Activated T-helper 2 cell treated with anti-CD3 and anti-CD28 coated beads, Interferon-gamma antibody, Interleukin-2, Interleukin-4, amounts not matched to agents 10 μg/mL and 5 μg/mL and 100 μg/mL, durations not matched to agents 14 hours and 24 hours and 36 hours (primary cell): ENCODE measurements around the gene IQCN. TPM values are rescaled to one million over a fixed set of nuclear protein-coding genes. Genes with fewer than 3 reads are reported as not detected.

ENCODE experiments used
- DNase-seq: peaks from one replicate; pipeline ENCODE4 v3.0.0; 2021; ENCODE audit warnings: low spot score
- H3K27ac Mint-ChIP-seq: one replicate; pipeline ENCODE4 v1.8.0; 2021; ENCODE audit warnings: mixed read lengths
- H3K27me3 Mint-ChIP-seq: one replicate; pipeline ENCODE4 v1.8.0; 2021; ENCODE audit warnings: low read depth, mixed read lengths
- H3K36me3 Mint-ChIP-seq: one replicate; pipeline ENCODE4 v1.8.0; 2021; ENCODE audit warnings: low read depth, mixed read lengths
- H3K4me1 Mint-ChIP-seq: one replicate; pipeline ENCODE4 v1.8.0; 2021; ENCODE audit warnings: low read depth, mixed read lengths
- H3K4me3 Mint-ChIP-seq: one replicate; pipeline ENCODE4 v1.8.0; 2021; ENCODE audit warnings: low read depth, mild to moderate bottlenecking, moderate library complexity, mixed read lengths
- H3K9me3 Mint-ChIP-seq: one replicate; pipeline ENCODE4 v1.8.0; 2021; ENCODE audit warnings: mixed read lengths
- intact Hi-C: fragments of 100-400 bp; cut with micrococcal nuclease; formaldehyde crosslinking; loops from one replicate; pipeline ENCODE4 v1.15.1; 2023
- total RNA-seq: library from RNA; stranded (reverse); gene quantifications from 2 replicates; pipeline ENCODE4 v1.2.3, GENCODE V29; 2022

IQCN gene
- total RNA-seq, 1 donor from 2014 or later: 3.3 TPM

GRCh38 chr19:18289471-18290301 is 15.4 kb upstream of the IQCN start:
- Mint-ChIP-seq H3K4me1 (peaks cover 60% of the 10 kb centered on the region), H3K27ac (peak overlapping the region; percentile 99)

GRCh38 chr19:18287836-18288772 is 13.9 kb upstream of the IQCN start:
- Mint-ChIP-seq H3K36me3 (peaks cover 18% of the 10 kb centered on the region), H3K27ac (peak overlapping the region; percentile 99), H3K4me1 (peaks cover 58% of the 10 kb centered on the region), H3K9me3 (no peaks in the 10 kb centered on the region), H3K27me3 (no peaks in the 10 kb centered on the region), H3K4me3 (no peak overlapping the region)
- intact Hi-C loops: no loop called here
- no peak for DNase-seq

More at GRCh38 chr19:18289471-18290301, 15.4 kb upstream of the IQCN start:
- H3K27me3 Mint-ChIP-seq: no peaks in the 10 kb centered on the region
- intact Hi-C loops: loop anchor here (1.0 to 10.0 kb wide), 3 partner anchors 7 to 195 kb away; partner anchors contain the start of gene MAST3
- H3K4me3 Mint-ChIP-seq: peak overlapping the region; percentile 61
- DNase-seq: no peak
- H3K36me3 Mint-ChIP-seq: peaks cover 30% of the 10 kb centered on the region
- H3K9me3 Mint-ChIP-seq: no peaks in the 10 kb centered on the region

GRCh38 chr19:18286973-18287635 is 12.9 kb upstream of the IQCN start:
- no peaks in the 10 kb centered on the region for H3K27me3 Mint-ChIP-seq
- H3K4me3 Mint-ChIP-seq: no peak overlapping the region
- peaks cover 64% of the 10 kb centered on the region for H3K4me1 Mint-ChIP-seq
- no peak for DNase-seq
- peaks cover 15% of the 10 kb centered on the region for H3K36me3 Mint-ChIP-seq
- no peaks in the 10 kb centered on the region for H3K9me3 Mint-ChIP-seq
- intact Hi-C loops: no loop called here
- peak overlapping the region; percentile 93 for H3K27ac Mint-ChIP-seq

- Mint-ChIP-seq H3K4me3 (peak overlapping the region; percentile 61), H3K27me3 (no peaks in the 10 kb centered on the region), H3K9me3 (no peaks in the 10 kb centered on the region), H3K36me3 (peaks cover 15% of the 10 kb centered on the region), H3K4me1 (peaks cover 52% of the 10 kb centered on the region), H3K27ac (peak overlapping the region; percentile 93)
- DNase-seq: no peak
- intact Hi-C loops: no loop called here
Measured at GRCh38 chr19:18284712-18285360, 10.6 kb upstream of the IQCN start.

- no peaks in the 10 kb centered on the region for H3K27me3 Mint-ChIP-seq
- H3K9me3 Mint-ChIP-seq: no peaks in the 10 kb centered on the region
- H3K4me1 Mint-ChIP-seq: peaks cover 48% of the 10 kb centered on the region
- H3K36me3 Mint-ChIP-seq: peaks cover 30% of the 10 kb centered on the region
- DNase-seq: no peak
- H3K4me3 Mint-ChIP-seq: peak overlapping the region; percentile 39
- intact Hi-C loops: no loop called here
- peak overlapping the region; percentile 65 for H3K27ac Mint-ChIP-seq
Measured at GRCh38 chr19:18283338-18283737, 9.1 kb upstream of the IQCN start.

- H3K4me3 Mint-ChIP-seq: peak overlapping the region; percentile 80
- intact Hi-C loops: loop anchor here (1.0 kb wide), 1 partner anchor 8 kb away; no protein-coding TSS in a partner anchor
- H3K36me3 Mint-ChIP-seq: peaks cover 35% of the 10 kb centered on the region
- no peak for DNase-seq
- H3K27me3 Mint-ChIP-seq: no peaks in the 10 kb centered on the region
- no peaks in the 10 kb centered on the region for H3K9me3 Mint-ChIP-seq
- H3K4me1 Mint-ChIP-seq: peaks cover 45% of the 10 kb centered on the region
- peak overlapping the region; percentile 96 for H3K27ac Mint-ChIP-seq
Measured at GRCh38 chr19:18282788-18283141, 8.5 kb upstream of the IQCN start.

- H3K27ac Mint-ChIP-seq: peak overlapping the region; percentile 96
- H3K4me1 Mint-ChIP-seq: peaks cover 47% of the 10 kb centered on the region
- H3K27me3 Mint-ChIP-seq: no peaks in the 10 kb centered on the region
- DNase-seq: no peak
- peaks cover 39% of the 10 kb centered on the region for H3K36me3 Mint-ChIP-seq
- H3K9me3 Mint-ChIP-seq: no peaks in the 10 kb centered on the region
- H3K4me3 Mint-ChIP-seq: peak overlapping the region; percentile 80
- intact Hi-C loops: loop anchor here (1.0 kb wide), 1 partner anchor 8 kb away; no protein-coding TSS in a partner anchor
Measured at GRCh38 chr19:18282021-18282787, 8.0 kb upstream of the IQCN start.

- peak; percentile 98 for DNase-seq
- no peaks in the 10 kb centered on the region for H3K9me3 Mint-ChIP-seq
- intact Hi-C loops: loop anchor here (1.0 kb wide), 1 partner anchor 9 kb away; no protein-coding TSS in a partner anchor
- H3K4me1 Mint-ChIP-seq: peaks cover 39% of the 10 kb centered on the region
- peaks cover 38% of the 10 kb centered on the region for H3K36me3 Mint-ChIP-seq
- H3K27ac Mint-ChIP-seq: peak within 1 kb of the TSS; percentile 98
- H3K27me3 Mint-ChIP-seq: no peaks in the 10 kb centered on the region
- H3K4me3 Mint-ChIP-seq: peak within 1 kb of the TSS; percentile 92
Measured at GRCh38 chr19:18281082-18282020, 7.1 kb upstream of the IQCN start, which contains the start of gene JUND. Gene JUND, minus strand, starts transcription at chr19:18281622. Its CDS starts 138 bp downstream, at chr19:18281484.

GRCh38 chr19:18280247-18281081 is 6.2 kb upstream of the IQCN start:
- intact Hi-C loops: no loop called here
- H3K4me1 Mint-ChIP-seq: peaks cover 33% of the 10 kb centered on the region
- H3K9me3 Mint-ChIP-seq: no peaks in the 10 kb centered on the region

More at GRCh38 chr19:18280247-18281081, 6.2 kb upstream of the IQCN start:
- peak; percentile 76 for DNase-seq
- Mint-ChIP-seq H3K27ac (peak overlapping the region; percentile 98), H3K4me3 (peak overlapping the region; percentile 92), H3K36me3 (peaks cover 44% of the 10 kb centered on the region), H3K27me3 (no peaks in the 10 kb centered on the region)
